ENCODE data around the gene TMEM232.
"Not testable (repeated sequence)": the region's sequence is repeated elsewhere in the genome, so short reads cannot be mapped to it uniquely, and the experiment has no call there.

TMEM232 gene

DNA sequence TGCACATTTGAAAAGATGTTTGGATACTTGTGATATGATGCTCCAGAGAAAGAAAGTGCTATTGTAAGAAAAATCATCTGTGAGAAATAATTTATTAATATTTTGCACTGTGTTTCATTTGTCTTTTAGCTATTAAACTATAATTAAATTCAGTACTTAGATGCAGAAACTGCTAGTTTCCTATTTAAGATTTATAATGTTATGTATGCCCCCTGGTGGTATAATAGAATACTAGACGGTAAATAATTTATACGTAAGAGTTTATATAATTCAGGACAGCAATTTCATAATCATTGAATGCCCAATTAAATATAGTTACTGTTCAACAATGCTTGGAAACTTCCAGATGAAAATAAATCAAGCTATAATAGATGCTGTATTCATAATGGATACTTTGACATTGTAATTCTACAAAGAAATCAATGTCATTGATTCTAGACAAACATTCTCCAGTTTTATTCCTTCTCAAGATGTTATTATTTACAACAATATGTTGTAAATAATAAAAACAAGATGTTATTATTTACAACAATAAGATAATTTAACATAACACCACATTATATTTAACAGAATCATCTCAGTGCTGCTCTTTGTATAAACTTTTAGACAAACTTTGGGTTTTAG, 101.0 kb downstream of the TMEM232 start:
- peak; percentile 43 for DNase-seq (ENCODE audit: low spot score)

DNA sequence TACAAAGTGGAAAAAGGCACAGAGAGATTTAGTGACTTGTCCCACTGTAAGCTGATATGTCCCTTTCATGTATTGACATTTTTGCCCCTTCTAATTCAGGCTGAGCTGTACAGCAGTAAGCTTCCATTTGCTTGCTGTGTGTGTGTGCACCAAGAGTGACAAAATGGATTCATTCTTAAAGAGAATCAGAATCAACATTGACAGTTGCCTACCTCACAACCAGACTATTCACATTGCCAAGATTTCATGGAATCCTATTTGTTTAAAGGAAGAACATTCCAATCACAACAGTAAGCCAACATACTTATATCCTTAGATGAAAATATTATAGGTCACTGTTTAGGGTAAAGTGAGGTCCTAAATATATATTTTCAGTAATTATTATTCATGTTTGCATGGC, 102.6 kb downstream of the TMEM232 start:
- DNase-seq (ENCODE audit: low spot score) = no peak

- no peak for DNase-seq (ENCODE audit: low spot score)
These were observed 107.5 kb downstream of the TMEM232 start for GRCh38 chr5:110618941-110619340.

DNA sequence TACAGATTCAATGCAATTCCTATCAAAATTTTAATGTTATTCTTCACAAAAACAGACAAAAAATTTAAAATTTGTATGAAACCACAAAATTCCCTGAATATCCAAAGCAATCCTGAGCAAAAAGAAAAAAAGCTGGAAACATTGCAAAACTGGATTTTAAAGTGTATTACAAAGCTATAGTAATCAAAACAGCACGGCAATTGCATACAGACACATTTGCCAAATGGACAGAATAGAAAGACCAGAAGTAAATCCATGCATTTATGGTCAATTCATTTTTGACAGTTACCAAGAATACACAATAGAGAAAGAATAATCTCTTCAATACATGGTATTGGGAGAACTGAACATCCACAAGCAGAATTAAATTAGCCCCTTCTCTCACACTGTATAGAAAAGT, 110.5 kb downstream of the TMEM232 start:
- no peak for DNase-seq (ENCODE audit: low spot score)

- DNase-seq (ENCODE audit: low spot score) = no peak
These were observed 113.7 kb downstream of the TMEM232 start for GRCh38 chr5:110612794-110613247.

- DNase-seq (ENCODE audit: low spot score) = no peak
These were observed 114.7 kb downstream of the TMEM232 start for GRCh38 chr5:110611817-110612216.

GRCh38 chr5:110594866-110595265, 131.6 kb downstream of the TMEM232 start:
- DNase-seq (ENCODE audit: low spot score) = no peak

DNA sequence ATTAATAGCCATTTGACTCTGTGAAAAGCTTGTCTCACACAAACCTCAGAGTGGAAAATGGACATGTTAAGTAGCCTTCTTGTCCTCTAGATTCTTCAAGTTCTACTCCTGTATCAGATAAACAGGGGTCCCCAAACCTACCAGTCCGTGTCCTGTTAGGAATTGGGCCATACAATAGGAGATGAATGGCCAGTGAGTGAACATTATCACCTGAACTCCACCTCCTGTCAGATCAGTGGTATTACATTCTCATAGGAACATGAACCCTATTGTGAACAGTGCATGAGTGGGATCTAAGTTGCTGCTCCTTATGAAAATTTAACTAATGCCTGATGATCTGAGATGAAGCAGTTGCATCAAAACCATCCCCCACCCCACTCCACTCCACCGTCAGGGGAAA, 136.3 kb downstream of the TMEM232 start:
- peak; percentile 33 for DNase-seq (ENCODE audit: low spot score)

DNA sequence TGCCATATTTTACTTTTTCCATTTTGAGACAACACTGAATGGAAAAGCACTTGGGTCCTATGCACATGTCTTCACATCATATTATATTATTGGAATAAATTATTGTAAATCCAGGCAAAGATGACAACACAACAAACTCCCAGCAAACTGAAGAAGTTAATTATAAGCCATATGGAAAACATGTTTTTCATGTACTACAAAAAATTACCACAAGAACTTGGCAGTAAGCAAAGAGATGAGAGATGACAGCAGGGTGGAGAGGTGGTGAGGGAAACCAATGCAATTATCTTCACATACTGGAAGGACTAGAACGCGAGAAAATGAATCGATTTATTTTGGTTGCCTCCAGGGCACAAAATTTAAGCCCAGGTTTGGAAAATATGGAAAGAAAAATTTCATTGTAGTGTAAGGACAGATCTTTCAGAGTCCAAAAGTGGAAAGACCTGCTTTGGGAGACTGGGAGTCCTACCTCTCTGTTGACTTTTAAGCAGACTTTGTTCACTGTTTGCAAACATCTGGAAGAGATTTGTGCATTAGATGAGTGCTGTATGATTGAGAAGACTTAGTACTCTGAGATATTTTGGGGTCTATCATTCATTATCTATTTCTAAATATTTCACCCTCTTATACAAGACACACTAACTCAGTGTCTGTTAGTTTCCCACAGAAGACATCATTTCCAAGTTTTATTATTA, 138.0 kb downstream of the TMEM232 start:
- DNase-seq (ENCODE audit: low spot score) = no peak

GRCh38 chr5:110580625-110581024, 145.8 kb downstream of the TMEM232 start:
- DNase-seq (ENCODE audit: low spot score) = no peak

- no peak for DNase-seq (ENCODE audit: low spot score)
These were observed 153.7 kb downstream of the TMEM232 start for GRCh38 chr5:110572729-110573128.

DNA sequence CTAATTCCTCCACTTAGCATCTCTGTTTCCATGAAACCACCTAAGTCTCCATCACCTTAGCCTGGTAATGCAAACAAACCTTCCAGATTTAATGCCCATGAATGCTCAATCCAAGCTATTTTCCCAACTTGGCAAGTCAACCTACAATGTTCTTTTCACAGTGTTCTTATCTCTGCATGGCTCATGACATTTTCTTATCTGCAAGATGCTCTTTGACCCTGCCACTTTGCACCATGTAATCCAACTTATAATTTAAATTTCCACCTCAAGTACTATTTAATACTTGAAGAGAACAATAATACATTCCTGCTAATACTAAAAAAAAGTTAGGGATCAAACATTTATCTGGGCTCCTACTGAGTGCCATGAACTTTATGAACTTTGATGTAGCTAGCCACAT, 164.3 kb downstream of the TMEM232 start:
- DNase-seq (ENCODE audit: low spot score) = no peak

- DNase-seq (ENCODE audit: low spot score) = no peak
These were observed 165.0 kb downstream of the TMEM232 start for GRCh38 chr5:110561510-110561909.

- no peak for DNase-seq (ENCODE audit: low spot score)
These were observed 177.2 kb downstream of the TMEM232 start for GRCh38 chr5:110549301-110549700.

GRCh38 chr5:110548171-110548570, 178.3 kb downstream of the TMEM232 start:
- DNase-seq (ENCODE audit: low spot score) = no peak

- no peak for DNase-seq (ENCODE audit: low spot score)
These were observed 179.0 kb downstream of the TMEM232 start for GRCh38 chr5:110547495-110547894.

GRCh38 chr5:110545716-110546115, 180.8 kb downstream of the TMEM232 start:
- no peak for DNase-seq (ENCODE audit: low spot score)

GRCh38 chr5:110544603-110545002, 181.9 kb downstream of the TMEM232 start:
- DNase-seq (ENCODE audit: low spot score) = no peak

GRCh38 chr5:110542949-110543348, 183.5 kb downstream of the TMEM232 start:
- DNase-seq (ENCODE audit: low spot score) = no peak

DNA sequence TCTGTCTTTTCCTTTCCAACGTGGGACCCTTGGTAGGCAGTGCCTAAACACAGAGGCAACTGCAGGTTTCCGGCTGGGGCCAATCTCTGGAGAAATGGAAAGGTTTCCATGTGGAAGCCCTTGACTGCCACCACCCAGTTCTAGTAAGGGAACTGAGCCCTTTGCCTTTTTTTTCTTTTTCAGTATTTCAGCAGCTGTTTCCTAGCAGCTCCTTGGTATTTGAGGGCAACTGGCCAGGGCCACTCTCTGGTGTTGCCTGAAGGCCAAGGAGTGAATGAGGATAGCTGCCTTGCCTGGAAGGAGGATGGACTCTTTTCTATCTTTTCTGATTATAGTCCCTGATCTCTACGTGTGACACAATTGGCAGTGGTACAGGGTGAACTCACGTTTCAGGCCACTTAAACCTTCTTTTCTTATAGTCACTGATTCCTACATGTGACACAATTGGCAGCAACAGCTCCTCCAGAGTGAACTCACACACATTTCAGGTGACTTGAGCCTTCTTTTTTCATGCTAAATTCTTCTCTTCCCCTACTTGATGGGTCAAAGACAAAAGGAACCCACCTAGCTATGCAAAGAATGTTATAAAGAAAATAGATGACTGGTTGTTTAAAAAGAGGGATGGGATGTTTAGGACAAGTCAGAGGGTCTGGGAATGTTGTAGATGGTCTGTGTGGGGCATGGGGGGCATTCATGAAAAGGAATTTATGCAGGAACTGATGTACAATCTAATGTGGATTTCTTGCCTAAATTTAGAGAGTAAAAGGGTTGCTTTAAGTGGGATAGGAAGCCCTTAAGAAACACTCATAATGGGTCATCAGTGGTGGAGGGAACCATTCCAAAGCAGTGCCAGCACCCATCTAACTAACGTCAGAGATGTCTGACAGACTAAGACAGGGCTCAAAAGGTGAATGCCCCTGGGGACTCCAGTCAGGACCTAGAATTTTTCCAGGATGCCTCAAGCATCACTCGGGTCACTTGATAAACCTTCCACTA, 190.1 kb downstream of the TMEM232 start:
- DNase-seq (ENCODE audit: low spot score) = no peak

DNA sequence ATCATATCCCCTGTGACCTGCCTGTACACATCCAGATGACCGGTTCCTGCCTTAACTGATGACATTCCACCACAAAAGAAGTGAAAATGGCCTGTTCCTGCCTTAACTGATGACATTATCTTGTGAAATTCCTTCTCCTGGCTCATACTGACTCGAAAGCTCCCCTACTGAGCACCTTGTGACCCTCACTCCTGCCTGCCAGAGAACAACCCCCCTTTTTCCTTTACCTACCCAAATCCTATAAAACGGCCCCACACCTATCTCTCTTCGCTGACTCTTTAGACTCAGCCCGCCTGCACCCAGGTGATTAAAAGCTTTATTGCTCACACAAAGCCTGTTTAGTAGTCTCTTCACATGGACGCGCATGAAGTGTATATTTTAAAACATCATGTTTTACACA, 191.3 kb downstream of the TMEM232 start:
- not testable (repeated sequence) for DNase-seq (ENCODE audit: low spot score)

GRCh38 chr5:110525762-110526161, 200.7 kb downstream of the TMEM232 start:
- DNase-seq (ENCODE audit: low spot score) = no peak

DNA sequence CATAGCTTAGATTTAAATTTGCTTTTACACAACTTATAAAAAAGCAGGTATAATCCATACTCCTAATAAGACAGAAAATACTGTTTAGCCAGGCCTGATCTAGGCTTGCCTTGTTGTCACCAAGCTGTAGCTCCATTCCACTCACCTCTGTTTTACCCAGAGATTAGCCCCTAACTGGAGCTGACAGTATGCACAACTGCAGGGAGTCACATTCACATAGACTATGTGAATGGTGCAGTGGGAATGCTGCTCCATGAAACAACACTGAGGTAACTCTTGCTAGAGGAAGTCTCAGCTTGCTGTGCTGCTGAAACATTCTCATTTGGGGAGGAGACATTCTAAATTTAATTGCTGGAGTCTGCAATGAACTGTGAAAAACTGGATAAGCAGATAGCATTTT, 209.1 kb downstream of the TMEM232 start:
- DNase-seq (ENCODE audit: low spot score) = peak; percentile 20

Measured in kidney tubule cell (primary cell).